Brain microvascular endothelial cell (primary cell): Measurements from ENCODE around the gene ZNF692.
"Not testable (repeated sequence)": the region's sequence is repeated elsewhere in the genome, so short reads cannot be mapped to it uniquely, and the experiment has no call there.

Experiments
- DNase-seq: peaks from one replicate; pipeline ENCODE4 v3.0.0-alpha.2; 2020
- H3K27ac ChIP-seq: fragments of 250-450 bp; sonication (Bioruptor Pico); 2 replicates; pipeline ENCODE4 v1.5.1; 2020; ENCODE audit warnings: mild to moderate bottlenecking, moderate library complexity
- H3K27me3 ChIP-seq: fragments of 250-450 bp; sonication (Bioruptor Pico); replicated peaks from 2 replicates; pipeline ENCODE4 v1.5.1; 2020; ENCODE audit warnings: mild to moderate bottlenecking
- H3K36me3 ChIP-seq: fragments of 250-450 bp; sonication (Bioruptor Pico); replicated peaks from 2 replicates; pipeline ENCODE4 v1.5.1; 2020; ENCODE audit warnings: mild to moderate bottlenecking
- H3K4me3 ChIP-seq: 2 replicates; pipeline ENCODE4 v1.5.1; 2011; ENCODE audit warnings: low read depth, mild to moderate bottlenecking, control low read depth, low read length, moderate library complexity
- CTCF ChIP-seq: IDR thresholded peaks from 2 replicates; pipeline ENCODE4 v1.5.1; 2011; ENCODE audit warnings: low read depth, mild to moderate bottlenecking, moderate library complexity, low read length, control low read depth, inconsistent platforms; ENCODE audit errors: missing control alignments
- in situ Hi-C: cut with HindIII; loops from 2 replicates; pipeline ENCODE4 v1.10.0; 2017; ENCODE audit warnings: low sequenced_read_pairs, low pct_ligation_motif_present

The ZNF692 gene

GRCh38 chr1:248892590-248892989 lies 33.7 kb upstream of the ZNF692 start:
- H3K27me3 ChIP-seq = no peaks in the 10 kb centered on the region
- no peaks in the 10 kb centered on the region for H3K36me3 ChIP-seq
- no peak overlapping the region for H3K4me3 ChIP-seq
- H3K27ac ChIP-seq = no peak overlapping the region
- no peak for TF ChIP-seq CTCF
- no peak for DNase-seq
- in situ Hi-C loops = no loop called here

DNA sequence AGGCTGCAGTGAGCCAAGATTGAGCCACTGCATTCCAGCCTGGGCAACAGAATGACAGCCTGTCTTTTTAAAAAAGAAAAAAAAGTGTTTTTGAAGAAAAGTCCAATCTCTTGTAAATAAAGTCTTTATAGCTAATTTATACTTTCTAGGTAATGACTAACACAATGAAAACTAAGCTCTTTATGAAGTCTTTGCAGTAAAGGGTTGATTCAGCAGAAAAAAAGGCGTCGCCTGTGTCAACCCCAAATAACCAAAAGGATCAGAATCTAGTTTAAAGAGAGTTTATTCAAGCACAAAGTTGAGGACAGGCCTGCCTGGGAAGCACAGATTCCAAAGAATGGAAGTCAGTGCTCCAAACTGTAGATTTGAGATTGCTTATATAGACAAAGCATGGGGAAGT lies 32.9 kb upstream of the ZNF692 start:
- in situ Hi-C loops = no loop called here
- Histone ChIP-seq H3K4me3 (no peak overlapping the region), H3K27me3 (no peaks in the 10 kb centered on the region), H3K36me3 (no peaks in the 10 kb centered on the region), H3K27ac (no peak overlapping the region)
- DNase-seq = no peak
- no peak for TF ChIP-seq CTCF

DNA sequence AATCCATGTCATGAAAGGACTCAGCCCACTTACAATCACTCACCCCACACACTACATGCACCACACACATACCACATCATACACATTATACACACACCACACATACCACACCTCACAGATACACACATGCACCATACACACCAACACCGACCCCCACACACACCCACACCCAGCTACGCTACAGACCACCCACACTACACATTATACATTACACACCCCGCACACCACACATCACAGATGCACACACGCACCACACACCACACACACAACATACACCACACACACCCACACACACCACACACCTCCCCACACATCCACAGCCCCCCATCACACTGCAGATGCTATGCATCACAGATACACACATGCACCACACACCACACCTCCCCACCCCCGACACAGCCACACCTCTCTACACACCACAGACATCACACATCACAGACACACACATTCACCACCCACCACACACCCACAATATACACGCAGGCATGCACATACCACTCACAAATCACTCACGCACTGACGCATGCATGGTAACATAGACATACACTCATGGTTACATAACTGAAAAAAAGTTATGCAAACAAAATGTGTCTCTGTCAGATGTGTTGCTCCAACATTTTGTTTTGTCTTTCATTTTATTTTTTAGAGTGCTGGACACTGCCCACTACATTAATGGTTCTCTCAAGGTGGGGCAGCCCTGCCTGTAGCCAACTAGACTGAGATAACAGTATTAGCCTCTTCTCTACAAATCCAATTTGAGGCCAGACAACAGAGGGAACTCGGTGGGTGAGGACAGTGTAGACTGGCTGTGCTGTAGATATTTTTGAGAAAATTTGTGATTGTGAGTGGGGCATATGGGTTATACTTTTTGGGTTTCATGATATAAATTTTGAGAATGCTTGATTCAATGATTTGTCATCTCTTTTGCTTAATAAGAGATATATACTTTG lies 31.9 kb upstream of the ZNF692 start:
- DNase-seq = no peak
- in situ Hi-C loops = no loop called here
- H3K27ac ChIP-seq = no peak overlapping the region
- no peak for TF ChIP-seq CTCF
- no peak overlapping the region for H3K4me3 ChIP-seq
- no peaks in the 10 kb centered on the region for H3K27me3 ChIP-seq
- H3K36me3 ChIP-seq = no peaks in the 10 kb centered on the region

DNA sequence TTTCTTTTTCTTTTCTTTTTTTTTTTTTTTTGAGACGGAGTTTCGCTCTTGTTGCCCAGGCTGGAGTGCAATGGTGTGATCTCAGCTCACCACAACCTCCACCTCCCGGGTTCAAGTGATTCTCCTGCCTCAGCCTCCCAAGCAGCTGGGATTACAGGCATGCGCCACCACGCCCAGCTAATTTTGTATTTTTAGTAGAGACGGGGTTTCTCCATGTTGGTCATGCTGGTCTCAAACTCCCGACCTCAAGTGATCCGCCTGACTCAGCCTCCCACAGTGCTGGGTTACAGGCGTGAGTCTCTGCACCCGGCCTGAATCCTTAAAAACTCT lies 31.0 kb upstream of the ZNF692 start:
- H3K4me3 ChIP-seq, H3K36me3 ChIP-seq, H3K27ac ChIP-seq, in situ Hi-C loops, DNase-seq, H3K27me3 ChIP-seq: not testable (repeated sequence)

DNA sequence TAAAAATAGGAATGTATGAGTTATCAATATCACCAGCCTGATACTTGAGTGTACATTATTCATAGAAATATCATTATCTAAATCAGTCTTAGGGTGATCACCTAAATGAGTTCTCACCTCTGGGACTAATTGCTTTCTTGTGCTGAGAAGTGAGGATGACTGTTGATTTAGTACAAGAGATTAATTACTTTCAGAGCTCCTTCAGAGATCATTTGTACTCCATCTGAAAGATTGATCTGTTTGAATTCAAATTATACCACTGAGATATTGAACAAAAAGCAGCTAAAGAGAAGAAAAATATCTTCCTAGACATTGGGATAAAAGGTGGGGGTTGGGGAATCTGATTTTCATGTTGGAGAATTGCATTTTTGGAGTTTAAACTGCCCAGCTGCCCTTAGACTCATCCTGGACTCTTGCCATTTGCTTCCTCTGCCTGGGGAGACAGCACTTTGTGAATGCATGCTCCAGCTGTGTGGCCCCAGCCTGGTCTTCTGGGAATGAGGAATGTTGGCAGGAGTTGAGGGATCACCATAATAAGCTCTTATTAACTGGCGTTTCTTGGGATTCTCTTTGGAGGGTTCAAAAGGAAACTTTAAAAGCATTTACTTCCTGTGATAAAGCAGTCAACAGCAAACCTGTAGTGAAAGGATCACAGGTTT lies 27.5 kb upstream of the ZNF692 start:
- Histone ChIP-seq H3K27me3 (no peaks in the 10 kb centered on the region), H3K4me3 (no peak overlapping the region), H3K36me3 (no peaks in the 10 kb centered on the region), H3K27ac (no peak overlapping the region)
- in situ Hi-C loops = no loop called here
- no peak for TF ChIP-seq CTCF
- DNase-seq = no peak

GRCh38 chr1:248885646-248886045 lies 26.8 kb upstream of the ZNF692 start:
- no peak for DNase-seq
- H3K27ac ChIP-seq = no peak overlapping the region
- H3K36me3 ChIP-seq = no peaks in the 10 kb centered on the region
- H3K27me3 ChIP-seq = peaks cover 2% of the 10 kb centered on the region
- no peak for TF ChIP-seq CTCF
- H3K4me3 ChIP-seq = no peak overlapping the region
- in situ Hi-C loops = no loop called here
